ENCODE measurements around the gene UBR4.

DNA sequence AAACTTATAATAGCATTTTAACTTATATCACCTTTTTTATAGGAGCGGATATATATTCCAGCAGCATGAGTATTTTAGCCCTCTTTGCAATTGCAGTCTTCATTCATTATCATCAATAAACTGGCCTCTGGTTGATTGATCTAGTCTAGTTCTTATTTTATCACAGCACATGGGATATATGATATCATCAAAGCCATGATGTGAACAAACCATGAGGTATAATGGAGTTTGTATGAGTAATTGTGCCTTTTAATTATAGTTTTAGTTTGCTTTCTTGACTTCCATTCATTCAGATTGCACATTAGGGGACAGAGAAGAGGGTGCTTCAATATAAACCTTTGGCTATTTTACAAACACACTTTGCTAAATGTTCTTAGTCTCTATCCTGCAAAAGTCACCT, 3.5 kb upstream of the UBR4 start:
- no peak for TF ChIP-seq ARNT (IDR thresholded peaks at IDR 0.05)
- no peak for TF ChIP-seq SP1 (IDR thresholded peaks at IDR 0.05)
- TF ChIP-seq BHLHE40 (IDR thresholded peaks at IDR 0.05; ENCODE audit: borderline replicate concordance) = no peak
- no peak for TF ChIP-seq ZNF384 (IDR thresholded peaks at IDR 0.05)
- TF ChIP-seq SUZ12 (IDR thresholded peaks at IDR 0.05) = no peak
- TF ChIP-seq ELF4 (IDR thresholded peaks at IDR 0.05) = no peak
- no peak for TF ChIP-seq FOXK2 (IDR thresholded peaks at IDR 0.05)
- no peak for TF ChIP-seq FOXM1 (IDR thresholded peaks at IDR 0.05; ENCODE audit: borderline replicate concordance)
- TF ChIP-seq HDGF (IDR thresholded peaks at IDR 0.05; ENCODE audit: borderline replicate concordance) = no peak
- no peak for TF ChIP-seq TARDBP (IDR thresholded peaks at IDR 0.05)
- no peak for TF ChIP-seq FOXA1 (IDR thresholded peaks at IDR 0.05)
- no peak for TF ChIP-seq PKNOX1 (IDR thresholded peaks at IDR 0.05)
- TF ChIP-seq LEF1 (IDR thresholded peaks at IDR 0.05; ENCODE audit: borderline replicate concordance) = no peak
- TF ChIP-seq CTBP1 (IDR thresholded peaks at IDR 0.05; ENCODE audit: borderline replicate concordance) = no peak
